ENCODE results near the gene BEND3.
"Not testable (repeated sequence)": the region's sequence is repeated elsewhere in the genome, so short reads cannot be mapped to it uniquely, and the experiment has no call there.

- TF ChIP-seq CTCF, POLR2A (IDR thresholded peaks at IDR 0.05): not testable (repeated sequence)
Observed at GRCh38 chr6:107019628-107020027, 95.7 kb downstream of the BEND3 start.

Data from lower leg skin (tissue), 3 donors.